Measurements from ENCODE around the gene LYST.

Gene LYST

GRCh38 chr1:235712812-235713211 is 153.9 kb downstream of the LYST start:
- peak; percentile 22 for DNase-seq (ENCODE audit: low read depth)

- DNase-seq (ENCODE audit: low read depth), result no peak
These were observed 156.0 kb downstream of the LYST start for GRCh38 chr1:235710687-235711086.

- DNase-seq (ENCODE audit: low read depth), result no peak
These were observed 157.7 kb downstream of the LYST start for GRCh38 chr1:235709018-235709417.

GRCh38 chr1:235708390-235708962 is 158.2 kb downstream of the LYST start:
- DNase-seq (ENCODE audit: low read depth), result peak; percentile 5

- peak; percentile 8 for DNase-seq (ENCODE audit: low read depth)
These were observed 163.2 kb downstream of the LYST start for GRCh38 chr1:235703506-235703905.

GRCh38 chr1:235702412-235702811 is 164.3 kb downstream of the LYST start:
- no peak for DNase-seq (ENCODE audit: low read depth)

- DNase-seq (ENCODE audit: low read depth), result no peak
These were observed 169.2 kb downstream of the LYST start for GRCh38 chr1:235697508-235697907.

- DNase-seq (ENCODE audit: low read depth), result no peak
These were observed 177.3 kb downstream of the LYST start for GRCh38 chr1:235689356-235689755.

- peak; percentile 41 for DNase-seq (ENCODE audit: low read depth)
These were observed 178.6 kb downstream of the LYST start for GRCh38 chr1:235688096-235688495.

GRCh38 chr1:235683653-235684052 is 183.1 kb downstream of the LYST start:
- DNase-seq (ENCODE audit: low read depth), result no peak

- no peak for DNase-seq (ENCODE audit: low read depth)
These were observed 184.5 kb downstream of the LYST start for GRCh38 chr1:235682216-235682615.

- DNase-seq (ENCODE audit: low read depth), result no peak
These were observed 187.1 kb downstream of the LYST start for GRCh38 chr1:235679644-235680043.

- DNase-seq (ENCODE audit: low read depth), result no peak
These were observed 187.7 kb downstream of the LYST start for GRCh38 chr1:235679005-235679404.

- peak; percentile 22 for DNase-seq (ENCODE audit: low read depth)
These were observed 191.4 kb downstream of the LYST start for GRCh38 chr1:235675152-235675890.

- no peak for DNase-seq (ENCODE audit: low read depth)
These were observed 192.7 kb downstream of the LYST start for GRCh38 chr1:235673981-235674380.

GRCh38 chr1:235671992-235672391 is 194.7 kb downstream of the LYST start:
- DNase-seq (ENCODE audit: low read depth), result no peak

GRCh38 chr1:235670157-235670776 is 196.4 kb downstream of the LYST start:
- DNase-seq (ENCODE audit: low read depth), result no peak

- DNase-seq (ENCODE audit: low read depth), result no peak
These were observed 197.4 kb downstream of the LYST start for GRCh38 chr1:235669277-235669676.

- DNase-seq (ENCODE audit: low read depth), result no peak
These were observed 203.1 kb downstream of the LYST start for GRCh38 chr1:235663628-235664027.

GRCh38 chr1:235661568-235661967 is 205.1 kb downstream of the LYST start:
- DNase-seq (ENCODE audit: low read depth), result no peak

GRCh38 chr1:235659186-235659771 is 207.4 kb downstream of the LYST start:
- no peak for DNase-seq (ENCODE audit: low read depth)

GRCh38 chr1:235657747-235658526 is 208.8 kb downstream of the LYST start:
- DNase-seq (ENCODE audit: low read depth), result no peak
